ENCODE results near the gene PCSK5. TPM values are rescaled to one million over a fixed set of nuclear protein-coding genes. Genes with fewer than 3 reads are reported as not detected.

The PCSK5 gene
- total and polyA plus RNA-seq, 2 donors (not counting 3 experiments of a cell fraction or from before 2014, with no cell fraction given): 2.6 to 4.8 TPM

- Histone ChIP-seq H3K9me3 (replicated peaks; ENCODE audit: control insufficient read depth, insufficient read depth, low read length) (no peaks in the 10 kb centered on the region), H2AFZ (ENCODE audit: low read depth, low read length) (no peak overlapping the region), H3K9ac (replicated peaks; ENCODE audit: extremely low read depth, insufficient read depth, low read length) (no peak overlapping the region), H3K27me3 (ENCODE audit: control insufficient read depth in 2 of 2, insufficient read depth in 2 of 2, low read length in 2 of 2) (no peaks in the 10 kb centered on the region), H3K9me1 (replicated peaks; ENCODE audit: control insufficient read depth, extremely low read depth, insufficient read depth, low read length) (no peaks in the 10 kb centered on the region), H4K20me1 (replicated peaks; ENCODE audit: control insufficient read depth, extremely low read depth, insufficient read depth, low read length) (no peaks in the 10 kb centered on the region), H3K27ac (ENCODE audit: insufficient read depth, low read depth, low read length) (no peak overlapping the region), H3K4me1 (ENCODE audit: control insufficient read depth, extremely low read depth, insufficient read depth, low read length) (no peaks in the 10 kb centered on the region), H3K4me3 (replicated peaks in 1 of 3; ENCODE audit: insufficient read depth in 1 of 3, low read depth in 1 of 3, low read length in 3 of 3) (no peak overlapping the region), H3K79me2 (ENCODE audit: control insufficient read depth, insufficient read depth, low read length) (no peaks in the 10 kb centered on the region), H3K4me2 (ENCODE audit: insufficient read depth, low read length) (no peak overlapping the region), H3K36me3 (ENCODE audit: control insufficient read depth in 2 of 2, extremely low read depth in 1 of 2, insufficient read depth in 2 of 2, low read length in 2 of 2) (no peaks in the 10 kb centered on the region)
- dilution Hi-C loops (cut with MboI; ENCODE audit: extremely low pct_ligation_motif_present, low sequenced_read_pairs): no loop called here
- no peak for FAIRE-seq
- CTCF ChIA-PET: no interaction called here
- intact Hi-C loops (cut with micrococcal nuclease): no loop called here
- TF ChIP-seq FOS (IDR thresholded peaks at IDR 0.05; ENCODE audit: borderline replicate concordance, insufficient read depth, low read length) (no peak), JUN (IDR thresholded peaks at IDR 0.05; ENCODE audit: borderline replicate concordance, insufficient read depth, insufficient read length, low read depth) (no peak), MYC (IDR thresholded peaks at IDR 0.05; ENCODE audit: low read depth, low read length) (no peak), GATA2 (IDR thresholded peaks at IDR 0.05; ENCODE audit: insufficient read depth, insufficient read length, low read depth, low read length) (no peak), CTCF (IDR thresholded peaks at IDR 0.05; ENCODE audit: extremely low read depth in 1 of 2, insufficient read depth in 1 of 2, low read depth in 1 of 2, low read length in 2 of 2) (no peak), POLR2AphosphoS5 (IDR thresholded peaks at IDR 0.05; ENCODE audit: insufficient read depth, low read depth, low read length) (no peak), POLR2A (IDR thresholded peaks at IDR 0.05; ENCODE audit: low read depth, low read length) (no peak), EZH2 (IDR thresholded peaks at IDR 0.05; ENCODE audit: borderline replicate concordance, low read depth, low read length, severe bottlenecking) (no peak)
- TF ChIP-seq, protein P1, sequence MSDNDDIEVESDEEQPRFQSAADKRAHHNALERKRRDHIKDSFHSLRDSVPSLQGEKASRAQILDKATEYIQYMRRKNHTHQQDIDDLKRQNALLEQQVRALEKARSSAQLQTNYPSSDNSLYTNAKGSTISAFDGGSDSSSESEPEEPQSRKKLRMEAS (IDR thresholded peaks at IDR 0.05; ENCODE audit: insufficient read depth, insufficient read length): no peak
- no TSS peak for BruUV-seq (replicated peaks)
- DNase-seq (ENCODE audit: low read depth, low spot score): no peak
- POLR2A ChIA-PET: no interaction called here
These were observed 137.4 kb downstream of the PCSK5 start for GRCh38 chr9:76027861-76028260.
